ENCODE results near the gene ZNF407. TPM values are rescaled to one million over a fixed set of nuclear protein-coding genes. Genes with fewer than 3 reads are reported as not detected.
A peak's percentile ranks its signal among the peaks of the same experiment; 100 is the strongest.

ZNF407 gene
- total and polyA plus RNA-seq, 2 experiments from 2014 or later = 2.1 to 10.4 TPM

GRCh38 chr18:74665346-74665745 lies 67.7 kb downstream of the ZNF407 start (continued):
- TF ChIP-seq ZNF462 (CRISPR knock-in tag; IDR thresholded peaks at IDR 0.05) (no peak), POLR2AphosphoS5 (IDR thresholded peaks at IDR 0.05; ENCODE audit: low read depth) (no peak)

GRCh38 chr18:74665905-74666304 lies 68.2 kb downstream of the ZNF407 start:
- no peaks in the 10 kb centered on the region for H3K36me3 ChIP-seq (ENCODE audit: insufficient read depth)
- ATAC-seq = peak; percentile 29; the same call in 1 of the 3 replicates
- H3K36me3 Mint-ChIP-seq (ENCODE audit: low read depth) = no peaks in the 10 kb centered on the region

More at GRCh38 chr18:74665905-74666304, 68.2 kb downstream of the ZNF407 start:
- H2AFZ ChIP-seq = no peak overlapping the region
- Mint-ChIP-seq H3K4me1 (peaks cover 6% of the 10 kb centered on the region), H3K27ac (no peak overlapping the region), H3K27me3 (ENCODE audit: insufficient read depth, low read depth, poor library complexity) (peaks cover 2% of the 10 kb centered on the region), H3K9me3 (no peaks in the 10 kb centered on the region), H3K4me3 (no peak overlapping the region)
- no peak overlapping the region for H3K4me2 ChIP-seq
- H3K4me3 ChIP-seq = no peak overlapping the region
- H3K9me2 ChIP-seq (ENCODE audit: insufficient read depth) = no peaks in the 10 kb centered on the region
- no peaks in the 10 kb centered on the region for H3F3A ChIP-seq (replicated peaks; ENCODE audit: low read depth)
- H3K4me1 ChIP-seq (ENCODE audit: insufficient read depth) = no peaks in the 10 kb centered on the region
- DNase-seq (ENCODE audit: low spot score) = no peak
- no peak overlapping the region for H3K27ac ChIP-seq (ENCODE audit: low read depth)
- H3K79me2 ChIP-seq (replicated peaks; ENCODE audit: insufficient read depth) = no peaks in the 10 kb centered on the region
- no peaks in the 10 kb centered on the region for H4K20me1 ChIP-seq (replicated peaks; ENCODE audit: insufficient read depth)
- TF ChIP-seq ZNF462 (CRISPR knock-in tag; IDR thresholded peaks at IDR 0.05) (no peak), EZH2phosphoT487 (IDR thresholded peaks at IDR 0.05; ENCODE audit: unreplicated experiment) (no peak), ZNF331 (CRISPR knock-in tag; IDR thresholded peaks at IDR 0.05; ENCODE audit: low read depth) (no peak)
- TF ChIP-seq, protein P1, sequence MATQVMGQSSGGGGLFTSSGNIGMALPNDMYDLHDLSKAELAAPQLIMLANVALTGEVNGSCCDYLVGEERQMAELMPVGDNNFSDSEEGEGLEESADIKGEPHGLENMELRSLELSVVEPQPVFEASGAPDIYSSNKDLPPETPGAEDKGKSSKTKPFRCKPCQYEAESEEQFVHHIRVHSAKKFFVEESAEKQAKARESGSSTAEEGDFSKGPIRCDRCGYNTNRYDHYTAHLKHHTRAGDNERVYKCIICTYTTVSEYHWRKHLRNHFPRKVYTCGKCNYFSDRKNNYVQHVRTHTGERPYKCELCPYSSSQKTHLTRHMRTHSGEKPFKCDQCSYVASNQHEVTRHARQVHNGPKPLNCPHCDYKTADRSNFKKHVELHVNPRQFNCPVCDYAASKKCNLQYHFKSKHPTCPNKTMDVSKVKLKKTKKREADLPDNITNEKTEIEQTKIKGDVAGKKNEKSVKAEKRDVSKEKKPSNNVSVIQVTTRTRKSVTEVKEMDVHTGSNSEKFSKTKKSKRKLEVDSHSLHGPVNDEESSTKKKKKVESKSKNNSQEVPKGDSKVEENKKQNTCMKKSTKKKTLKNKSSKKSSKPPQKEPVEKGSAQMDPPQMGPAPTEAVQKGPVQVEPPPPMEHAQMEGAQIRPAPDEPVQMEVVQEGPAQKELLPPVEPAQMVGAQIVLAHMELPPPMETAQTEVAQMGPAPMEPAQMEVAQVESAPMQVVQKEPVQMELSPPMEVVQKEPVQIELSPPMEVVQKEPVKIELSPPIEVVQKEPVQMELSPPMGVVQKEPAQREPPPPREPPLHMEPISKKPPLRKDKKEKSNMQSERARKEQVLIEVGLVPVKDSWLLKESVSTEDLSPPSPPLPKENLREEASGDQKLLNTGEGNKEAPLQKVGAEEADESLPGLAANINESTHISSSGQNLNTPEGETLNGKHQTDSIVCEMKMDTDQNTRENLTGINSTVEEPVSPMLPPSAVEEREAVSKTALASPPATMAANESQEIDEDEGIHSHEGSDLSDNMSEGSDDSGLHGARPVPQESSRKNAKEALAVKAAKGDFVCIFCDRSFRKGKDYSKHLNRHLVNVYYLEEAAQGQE (IDR thresholded peaks at IDR 0.05; ENCODE audit: unreplicated experiment) = no peak
- no peaks in the 10 kb centered on the region for H3K27me3 ChIP-seq (ENCODE audit: insufficient read depth)
